Measurements from ENCODE around the gene KCTD8.

Gene KCTD8

GRCh38 chr4:44448521-44449461, at the start of gene KCTD8:
KCTD8 (minus strand) TSS chr4:44448809.
- peak in 1 of 2 experiments; percentile 12 for DNase-seq (ENCODE audit: low read depth in 2 of 2)

- no peak for DNase-seq (ENCODE audit: low read depth in 2 of 2)
Measured at GRCh38 chr4:44494810-44495701, 46.4 kb upstream of the KCTD8 start.

- DNase-seq (ENCODE audit: low read depth in 2 of 2) = no peak
Measured at GRCh38 chr4:44493924-44494323, 45.3 kb upstream of the KCTD8 start.

- DNase-seq (ENCODE audit: low read depth in 2 of 2) = no peak
Measured at GRCh38 chr4:44487341-44487740, 38.7 kb upstream of the KCTD8 start.

- no peak for DNase-seq (ENCODE audit: low read depth in 2 of 2)
Measured at GRCh38 chr4:44479731-44480130, 31.1 kb upstream of the KCTD8 start.

GRCh38 chr4:44462259-44462658, 13.7 kb upstream of the KCTD8 start:
- no peak for DNase-seq (ENCODE audit: low read depth in 2 of 2)

- no peak for DNase-seq (ENCODE audit: low read depth in 2 of 2)
Measured at GRCh38 chr4:44447563-44448504, 775 bp downstream of the KCTD8 start.

- DNase-seq (ENCODE audit: low read depth in 2 of 2) = no peak
Measured at GRCh38 chr4:44446801-44447562, 1.6 kb downstream of the KCTD8 start.

GRCh38 chr4:44446191-44446590, 2.4 kb downstream of the KCTD8 start:
- no peak for DNase-seq (ENCODE audit: low read depth in 2 of 2)

- DNase-seq (ENCODE audit: low read depth in 2 of 2) = no peak
Measured at GRCh38 chr4:44438687-44439086, 9.9 kb downstream of the KCTD8 start.

GRCh38 chr4:44434247-44434646, 14.4 kb downstream of the KCTD8 start:
- no peak for DNase-seq (ENCODE audit: low read depth in 2 of 2)

GRCh38 chr4:44425614-44426208, 22.9 kb downstream of the KCTD8 start:
- DNase-seq (ENCODE audit: low read depth in 2 of 2) = no peak

- no peak for DNase-seq (ENCODE audit: low read depth in 2 of 2)
Measured at GRCh38 chr4:44422912-44423311, 25.7 kb downstream of the KCTD8 start.

- DNase-seq (ENCODE audit: low read depth in 2 of 2) = no peak
Measured at GRCh38 chr4:44421330-44422065, 27.1 kb downstream of the KCTD8 start.

- DNase-seq (ENCODE audit: low read depth in 2 of 2) = no peak
Measured at GRCh38 chr4:44415251-44415650, 33.4 kb downstream of the KCTD8 start.

GRCh38 chr4:44368413-44369167, 80.0 kb downstream of the KCTD8 start:
- no peak for DNase-seq (ENCODE audit: low read depth in 2 of 2)

GRCh38 chr4:44354172-44354571, 94.4 kb downstream of the KCTD8 start:
- no peak for DNase-seq (ENCODE audit: low read depth in 2 of 2)

- DNase-seq (ENCODE audit: low read depth in 2 of 2) = no peak
Measured at GRCh38 chr4:44351069-44351468, 97.5 kb downstream of the KCTD8 start.

- DNase-seq (ENCODE audit: low read depth in 2 of 2) = no peak
Measured at GRCh38 chr4:44342800-44343199, 105.8 kb downstream of the KCTD8 start.
